H1 (cell line): ENCODE data around the gene FREM2. TPM values are rescaled to one million over a fixed set of nuclear protein-coding genes. Genes with fewer than 3 reads are reported as not detected.

Experiments used
- CTCF ChIA-PET: fragments of 300-600 bp; sonication (Branson Sonifier 250); formaldehyde crosslinking; loops from one replicate; lab custom pipeline; 2021; ENCODE audit not compliant: partially characterized antibody; lab: Charles Lee
- POLR2A ChIA-PET: fragments of 300-600 bp; sonication (Branson Sonifier 250); formaldehyde crosslinking; loops from one replicate; lab custom pipeline; 2021; ENCODE audit warnings: inconsistent platforms; ENCODE audit not compliant: partially characterized antibody; lab: Charles Lee
- DNase-seq, 2 experiments: peaks; one replicate each; pipeline versions ENCODE4 v3.0.0 to v3.0.0-alpha.2; 2010 to 2022; ENCODE audit warnings: low spot score in 2 of 2, low read depth in 1 of 2, mixed read lengths in 1 of 2
- FAIRE-seq: peaks from 2 replicates; lab custom pipeline; 2011; peaks lifted over from hg19 to GRCh38; lab: Jason Lieb, UNC
- H2AFZ ChIP-seq: 2 replicates; pipeline ENCODE4 v1.8.1; 2012; ENCODE audit warnings: low read length, inconsistent platforms
- H2AK5ac ChIP-seq: 2 replicates; pipeline ENCODE4 v1.6.1; 2013; ENCODE audit warnings: low read depth, low read length
- H2BK120ac ChIP-seq: replicated peaks from 2 replicates; pipeline ENCODE3; 2013; ENCODE audit warnings: low read depth, low read length, inconsistent platforms
- H2BK12ac ChIP-seq: 2 replicates; pipeline ENCODE4 v1.6.1; 2013; ENCODE audit warnings: low read depth, low read length
- H2BK15ac ChIP-seq: 2 replicates; pipeline ENCODE4 v1.6.1; 2013; ENCODE audit warnings: low read length
- H2BK20ac ChIP-seq: 2 replicates; pipeline ENCODE4 v1.6.1; 2013; ENCODE audit warnings: low read length
- H2BK5ac ChIP-seq: 2 replicates; pipeline ENCODE4 v1.6.1; 2013; ENCODE audit warnings: low read depth, low read length
- H3K14ac ChIP-seq: 2 replicates; pipeline ENCODE4 v1.6.1; 2013; ENCODE audit warnings: inconsistent platforms; ENCODE audit not compliant: insufficient read length
- H3K18ac ChIP-seq: 2 replicates; pipeline ENCODE4 v1.6.1; 2013; ENCODE audit warnings: low read length; ENCODE audit errors: extremely low read depth
- H3K23ac ChIP-seq: 2 replicates; pipeline ENCODE4 v1.6.1; 2013; ENCODE audit warnings: inconsistent platforms; ENCODE audit not compliant: insufficient read length
- H3K23me2 ChIP-seq: 2 replicates; pipeline ENCODE4 v1.6.1; 2013; ENCODE audit warnings: low read depth, low read length
- H3K27ac ChIP-seq: 2 replicates; pipeline ENCODE4 v1.6.1; 2011; ENCODE audit warnings: low read depth, low read length, inconsistent platforms
- H3K27me3 ChIP-seq, 4 experiments: replicated peaks in 1 of 4; 1 replicate in 1 of 4; 2 replicates in 3 of 4; pipeline versions ENCODE4 v1.6.1 to v1.8.1; 2011 to 2013; ENCODE audit warnings: low read length in 3 of 4, mild to moderate bottlenecking in 3 of 4, inconsistent platforms in 2 of 4, mixed read lengths in 2 of 4, moderate library complexity in 1 of 4; ENCODE audit not compliant: control insufficient read depth in 3 of 4, insufficient read depth in 3 of 4; ENCODE audit errors: extremely low read depth in 1 of 4
- H3K36me3 ChIP-seq, 4 experiments: 2 replicates each; pipeline versions ENCODE4 v1.6.1 to v1.8.1; 2011 to 2013; ENCODE audit warnings: mild to moderate bottlenecking in 4 of 4, low read length in 3 of 4, moderate library complexity in 2 of 4, control low read depth in 1 of 4, inconsistent platforms in 1 of 4; ENCODE audit not compliant: insufficient read depth in 4 of 4, control insufficient read depth in 2 of 4
- H3K4ac ChIP-seq: replicated peaks from 2 replicates; pipeline ENCODE3; 2013; ENCODE audit warnings: low read length, low read depth, mixed read lengths, inconsistent platforms; ENCODE audit not compliant: insufficient read length
- H3K4me1 ChIP-seq, 4 experiments: replicated peaks in 1 of 4; 1 replicate in 1 of 4; 2 replicates in 3 of 4; pipeline versions ENCODE4 v1.6.1 to v1.8.1; 2011 to 2013; ENCODE audit warnings: low read length in 3 of 4, inconsistent platforms in 2 of 4, mixed read lengths in 1 of 4; ENCODE audit not compliant: insufficient read depth in 4 of 4, control insufficient read depth in 3 of 4
- H3K4me2 ChIP-seq, 2 experiments: 2 replicates each; pipeline versions ENCODE4 v1.6.1 to v1.8.1; 2011 to 2013; ENCODE audit warnings: low read depth in 2 of 2, low read length in 2 of 2, control low read depth in 1 of 2, inconsistent platforms in 1 of 2, mild to moderate bottlenecking in 1 of 2; ENCODE audit not compliant: insufficient read depth in 1 of 2
- H3K4me3 ChIP-seq, 4 experiments: fragments of 200-600, 300-600 bp in 1 of 4; sonication (generic), shearing (Covaris generic), sonication (Bioruptor Twin) in 1 of 4; 2 replicates each; pipeline versions ENCODE4 v1.5.1 to v1.8.1; 2011 to 2016; ENCODE audit warnings: low read length in 4 of 4, low read depth in 3 of 4, control low read depth in 2 of 4, inconsistent platforms in 2 of 4, mild to moderate bottlenecking in 2 of 4, mixed read lengths in 1 of 4, moderate library complexity in 1 of 4; ENCODE audit not compliant: insufficient read depth in 2 of 4; ENCODE audit errors: extremely low read depth in 1 of 4
- H3K56ac ChIP-seq: replicated peaks from 2 replicates; pipeline ENCODE3; 2013; ENCODE audit warnings: low read depth, mild to moderate bottlenecking, mixed read lengths, low read length, inconsistent platforms; ENCODE audit not compliant: insufficient read length
- H3K79me1 ChIP-seq: 2 replicates; pipeline ENCODE4 v1.6.1; 2013; ENCODE audit warnings: low read depth, low read length, control low read depth
- H3K79me2 ChIP-seq, 2 experiments: 2 replicates each; pipeline versions ENCODE4 v1.6.1 to v1.8.1; 2012 to 2013; ENCODE audit warnings: low read length in 2 of 2, mild to moderate bottlenecking in 2 of 2, inconsistent platforms in 1 of 2; ENCODE audit not compliant: insufficient read depth in 2 of 2, control insufficient read depth in 1 of 2
- H3K9ac ChIP-seq, 4 experiments: replicated peaks in 1 of 4; 1 replicate in 1 of 4; 2 replicates in 3 of 4; pipeline versions ENCODE4 v1.6.1 to v1.8.1; 2011 to 2013; ENCODE audit warnings: low read depth in 3 of 4, low read length in 3 of 4, control low read depth in 2 of 4, mild to moderate bottlenecking in 2 of 4, moderate library complexity in 2 of 4, inconsistent platforms in 1 of 4; ENCODE audit errors: extremely low read depth in 1 of 4
- H3K9me3 ChIP-seq, 2 experiments: 2 replicates each; pipeline versions ENCODE4 v1.6.1 to v1.8.1; 2012 to 2013; ENCODE audit warnings: mild to moderate bottlenecking in 2 of 2, moderate library complexity in 2 of 2, control low read depth in 1 of 2, inconsistent platforms in 1 of 2, low read depth in 1 of 2, low read length in 1 of 2, mixed read lengths in 1 of 2; ENCODE audit not compliant: insufficient read depth in 2 of 2
- H4K20me1 ChIP-seq, 2 experiments: replicated peaks in 1 of 2; 2 replicates each; pipeline versions ENCODE3 to v1.8.1; 2011 to 2013; ENCODE audit warnings: inconsistent platforms in 2 of 2, low read length in 2 of 2, mild to moderate bottlenecking in 1 of 2; ENCODE audit not compliant: insufficient read depth in 2 of 2, control insufficient read depth in 1 of 2
- H4K5ac ChIP-seq: 2 replicates; pipeline ENCODE4 v1.6.1; 2013; ENCODE audit warnings: low read length, low read depth, mixed read lengths, inconsistent platforms; ENCODE audit not compliant: insufficient read length
- H4K8ac ChIP-seq: 2 replicates; pipeline ENCODE4 v1.8.0; 2013; ENCODE audit warnings: mild to moderate bottlenecking, moderate library complexity, low read length, inconsistent platforms; ENCODE audit not compliant: insufficient read depth; ENCODE audit errors: extremely low read depth
- H4K91ac ChIP-seq: replicated peaks from 2 replicates; pipeline ENCODE3; 2013; ENCODE audit warnings: low read length, mixed read lengths, inconsistent platforms; ENCODE audit not compliant: insufficient read length
- ASH2L ChIP-seq: fragments of 200-600, 300-600 bp; sonication (generic); IDR thresholded peaks from one replicate; pipeline ENCODE4 v1.7.1; 2017; ENCODE audit warnings: low read length
- CEBPB ChIP-seq: IDR thresholded peaks from 2 replicates; pipeline ENCODE4 v1.6.1; 2012; ENCODE audit warnings: low read depth, low read length
- CTBP2 ChIP-seq: IDR thresholded peaks from 2 replicates; pipeline ENCODE4 v1.7.0; 2011; ENCODE audit warnings: borderline replicate concordance, mild to moderate bottlenecking, moderate library complexity, mixed read lengths, low read length; ENCODE audit not compliant: insufficient read depth, insufficient read length
- SIN3A ChIP-seq, 2 experiments: IDR thresholded peaks in 1 of 2; conservative IDR thresholded peaks in 1 of 2; 2 replicates each; pipeline ENCODE4 v1.6.1; 2011 to 2012; ENCODE audit warnings: low read length in 2 of 2, improper control_type of control experiment in 1 of 2, low read depth in 1 of 2, mild to moderate bottlenecking in 1 of 2
- SP2 ChIP-seq: IDR thresholded peaks from 2 replicates; pipeline ENCODE4 v1.6.1; 2012; ENCODE audit warnings: mild to moderate bottlenecking, low read length, inconsistent platforms
- TBP ChIP-seq: IDR thresholded peaks from 2 replicates; pipeline ENCODE4 v1.6.1; 2011; ENCODE audit warnings: low read depth, low read length, improper control_type of control experiment
- ZNF274 ChIP-seq: IDR thresholded peaks from 2 replicates; pipeline ENCODE4 v1.7.0; 2012; ENCODE audit warnings: low read length, borderline replicate concordance; ENCODE audit errors: extremely low read depth
- WGBS, 2 experiments: shearing (Covaris generic) in 1 of 2; methylation state at CpG; one replicate each; pipeline versions ENCODE4 v1.1.6 to v1.1.7; 2013 to 2015; ENCODE audit warnings: low lambda C conversion rate in 2 of 2, mixed read lengths in 2 of 2, inconsistent platforms in 1 of 2, low coverage in 1 of 2, missing lambda C conversion rate in 1 of 2; ENCODE audit not compliant: insufficient replicate concordance in 2 of 2, insufficient coverage in 1 of 2, insufficient read length in 1 of 2; ENCODE audit errors: extremely low coverage in 1 of 2, missing lambda C conversion rate in 1 of 2; 5-methylcytosine and 5-hydroxymethylcytosine counted together
- polyA plus RNA-seq, 7 experiments: library from polyadenylated mRNA; depleted of rRNA in 3 of 7; stranded (reverse) in 5 of 7; unstranded in 2 of 7; fragments of >200 nt in 5 of 7; fragments of 200-250 nt in 2 of 7; gene quantifications; 1 replicate in 5 of 7; 2 replicates in 1 of 7; 4 replicates in 1 of 7; pipeline versions ENCODE4 v1.2.1 to v1.2.3, GENCODE V29; 2011 to 2013; ENCODE audit warnings: missing spikeins in 2 of 7, mixed read lengths in 2 of 7
- total RNA-seq: library from RNA; stranded (reverse); fragmentation: NEBNext Ultra II Directional; extraction: Animal tissue kit (Norgen Biotek cat#: 25700); gene quantifications from 2 replicates; pipeline ENCODE4 v1.2.1, GENCODE V29; 2021

Gene FREM2
- total and polyA plus RNA-seq, 2 of the 8 experiments (the other 6 are each of a cell fraction or from before 2014, with no cell fraction given), result 11.6 to 22.8 TPM

GRCh38 chr13:38897521-38897920, 210.6 kb downstream of the FREM2 start:
- POLR2A ChIA-PET, result no interaction called here
- Histone ChIP-seq H3K18ac (no peak overlapping the region), H3K14ac (no peak overlapping the region), H3K4me3 (no peak overlapping the region), H2AK5ac (no peak overlapping the region), H2BK15ac (no peak overlapping the region), H3K27me3 (no peaks in the 10 kb centered on the region), H4K5ac (no peak overlapping the region), H4K8ac (no peak overlapping the region), H2BK20ac (no peak overlapping the region), H3K4me2 (no peak overlapping the region), H3K27ac (no peak overlapping the region), H3K23ac (no peak overlapping the region), H2AFZ (no peak overlapping the region), H3K79me1 (no peaks in the 10 kb centered on the region), H3K9ac (no peak overlapping the region), H3K79me2 (no peaks in the 10 kb centered on the region), H4K20me1 (no peaks in the 10 kb centered on the region), H3K9me3 (peaks cover 5 to 7% of the 10 kb centered on the region in 2 experiments; a peak in 1 of 4 replicates), H3K4me1 (no peaks in the 10 kb centered on the region), H3K36me3 (no peaks in the 10 kb centered on the region), H3K56ac (no peak overlapping the region), H3K23me2 (no peaks in the 10 kb centered on the region), H4K91ac (no peak overlapping the region), H2BK5ac (no peak overlapping the region), H2BK120ac (no peak overlapping the region), H2BK12ac (no peak overlapping the region), H3K4ac (no peak overlapping the region)
- TF ChIP-seq TBP (no peak), ASH2L (no peak), SIN3A (conservative IDR thresholded peaks at IDR 0.05 in 1 of 2, IDR thresholded peaks at IDR 0.05 in 1 of 2; ENCODE audit: low read depth in 1 of 2, low read length in 2 of 2) (no peak), CEBPB (no peak), CTBP2 (no peak), ZNF274 (no peak), SP2 (no peak)
- FAIRE-seq (no peak), DNase-seq (no peak)
- 97% methylated on average over 6 of the region's 6 CpGs; no CpG with 5 or more reads in 1 of the 2 experiments for WGBS, 2 experiments
- CTCF ChIA-PET, result interaction anchor here (0.8 to 1.3 kb wide), 2 partner anchors 15 to 29 kb away, joined by 3 to 4 read pairs; no protein-coding TSS in a partner anchor
